Natural killer cell (primary cell): Measurements from ENCODE around the gene CCDC146. TPM values are rescaled to one million over a fixed set of nuclear protein-coding genes. Genes with fewer than 3 reads are reported as not detected.

Source experiments
- ATAC-seq, 3 donors: fragments of 150-1000 bp in 2 of 3; fragments of 200-7000 bp in 1 of 3; cut with Tn5 transposase; 1 replicate in 1 of 3; 2 replicates in 2 of 3; pipeline ENCODE4 v1.10.0; 2021; ENCODE audit warnings: mild to moderate bottlenecking in 2 of 3, moderate library complexity in 2 of 3
- DNase-seq, 2 donors: peaks; one replicate each; pipeline versions ENCODE4 v3.0.0 to v3.0.0-alpha.2; 2013 to 2021; ENCODE audit warnings: mixed read lengths in 1 of 2
- H3K27ac ChIP-seq: one replicate; pipeline ENCODE4 v1.5.1; 2013; ENCODE audit warnings: mild to moderate bottlenecking, low read length
- H3K27me3 ChIP-seq: one replicate; pipeline ENCODE4 v1.6.1; 2013; ENCODE audit warnings: low read length; ENCODE audit not compliant: control insufficient read depth, insufficient read depth
- H3K36me3 ChIP-seq: one replicate; pipeline ENCODE4 v1.6.1; 2013; ENCODE audit warnings: low read length; ENCODE audit not compliant: control insufficient read depth, insufficient read depth
- H3K4me1 ChIP-seq: one replicate; pipeline ENCODE4 v1.6.1; 2013; ENCODE audit warnings: low read length; ENCODE audit not compliant: control insufficient read depth, insufficient read depth
- H3K4me3 ChIP-seq: one replicate; pipeline ENCODE4 v1.5.1; 2013; ENCODE audit warnings: low read length
- H3K9me3 ChIP-seq: one replicate; pipeline ENCODE4 v1.6.1; 2013; ENCODE audit warnings: low read length; ENCODE audit not compliant: control insufficient read depth, insufficient read depth
- H3K27ac Mint-ChIP-seq, 2 donors: one replicate each; pipeline ENCODE4 v1.8.0; 2022; ENCODE audit warnings: mild to moderate bottlenecking in 2 of 2, mixed read lengths in 2 of 2, moderate library complexity in 1 of 2
- H3K27me3 Mint-ChIP-seq, 2 donors: one replicate each; pipeline ENCODE4 v1.8.0; 2022; ENCODE audit warnings: low read depth in 2 of 2, mixed read lengths in 2 of 2
- H3K36me3 Mint-ChIP-seq: one replicate; pipeline ENCODE4 v1.8.0; 2022; ENCODE audit warnings: mixed read lengths
- H3K4me1 Mint-ChIP-seq, 2 donors: one replicate each; pipeline ENCODE4 v1.8.0; 2022; ENCODE audit warnings: mixed read lengths in 2 of 2
- H3K4me3 Mint-ChIP-seq: one replicate; pipeline ENCODE4 v1.8.0; 2022; ENCODE audit warnings: mild to moderate bottlenecking, moderate library complexity, mixed read lengths
- H3K9me3 Mint-ChIP-seq, 2 donors: one replicate each; pipeline ENCODE4 v1.8.0; 2022; ENCODE audit warnings: mixed read lengths in 2 of 2
- WGBS: methylation state at CpG from one replicate; pipeline ENCODE4 v1.1.7; 2013; ENCODE audit warnings: missing lambda C conversion rate; ENCODE audit not compliant: insufficient coverage; 5-methylcytosine and 5-hydroxymethylcytosine counted together
- intact Hi-C: fragments of 100-400 bp; cut with micrococcal nuclease; formaldehyde crosslinking; loops from one replicate; pipeline ENCODE4 v1.14.2; 2022
- total RNA-seq, 4 donors: library from RNA; stranded (reverse); fragments of 120-200 nt in 1 of 4; gene quantifications; one replicate each; pipeline versions ENCODE4 v1.2.3 to v1.2.4, GENCODE V29; 2013 to 2022
- TF ChIP-seq, protein P1 (sequence below): fragments of 200-600 bp; IDR thresholded peaks from one replicate; pipeline ENCODE4 v1.8.0; 2022; ENCODE audit warnings: antibody characterized with exemption

CCDC146 gene
- total RNA-seq, 3 donors from 2014 or later (not counting 1 experiment from before 2014, with no cell fraction given): 20.1 to 25.6 (median 24.0) TPM

GRCh38 chr7:77248154-77248553 lies 125.7 kb downstream of the CCDC146 start:
- no peaks in the 10 kb centered on the region for H3K9me3 ChIP-seq
- TF ChIP-seq, protein P1, sequence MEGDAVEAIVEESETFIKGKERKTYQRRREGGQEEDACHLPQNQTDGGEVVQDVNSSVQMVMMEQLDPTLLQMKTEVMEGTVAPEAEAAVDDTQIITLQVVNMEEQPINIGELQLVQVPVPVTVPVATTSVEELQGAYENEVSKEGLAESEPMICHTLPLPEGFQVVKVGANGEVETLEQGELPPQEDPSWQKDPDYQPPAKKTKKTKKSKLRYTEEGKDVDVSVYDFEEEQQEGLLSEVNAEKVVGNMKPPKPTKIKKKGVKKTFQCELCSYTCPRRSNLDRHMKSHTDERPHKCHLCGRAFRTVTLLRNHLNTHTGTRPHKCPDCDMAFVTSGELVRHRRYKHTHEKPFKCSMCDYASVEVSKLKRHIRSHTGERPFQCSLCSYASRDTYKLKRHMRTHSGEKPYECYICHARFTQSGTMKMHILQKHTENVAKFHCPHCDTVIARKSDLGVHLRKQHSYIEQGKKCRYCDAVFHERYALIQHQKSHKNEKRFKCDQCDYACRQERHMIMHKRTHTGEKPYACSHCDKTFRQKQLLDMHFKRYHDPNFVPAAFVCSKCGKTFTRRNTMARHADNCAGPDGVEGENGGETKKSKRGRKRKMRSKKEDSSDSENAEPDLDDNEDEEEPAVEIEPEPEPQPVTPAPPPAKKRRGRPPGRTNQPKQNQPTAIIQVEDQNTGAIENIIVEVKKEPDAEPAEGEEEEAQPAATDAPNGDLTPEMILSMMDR: no peak
- ATAC-seq (no peak), DNase-seq (no peak)
- H3K9me3 Mint-ChIP-seq: no peaks in the 10 kb centered on the region
- H3K27me3 Mint-ChIP-seq: no peaks in the 10 kb centered on the region
- H3K27ac ChIP-seq: no peak overlapping the region
- intact Hi-C loops: loop anchor here (10.0 kb wide), 1 partner anchor 87 kb away; no protein-coding TSS in a partner anchor
- H3K4me3 ChIP-seq: no peak overlapping the region
- no peaks in the 10 kb centered on the region for H3K27me3 ChIP-seq
- peaks cover 3 to 7% of the 10 kb centered on the region in 2 donors for H3K4me1 Mint-ChIP-seq
- H3K27ac Mint-ChIP-seq: no peak overlapping the region
- H3K36me3 ChIP-seq: no peaks in the 10 kb centered on the region
- H3K4me3 Mint-ChIP-seq: no peak overlapping the region
- H3K36me3 Mint-ChIP-seq: no peaks in the 10 kb centered on the region
- 96% methylated on average over 2 of the region's 3 CpGs for WGBS
- no peaks in the 10 kb centered on the region for H3K4me1 ChIP-seq

GRCh38 chr7:77252506-77252905 lies 130.1 kb downstream of the CCDC146 start:
- H3K4me3 ChIP-seq: no peak overlapping the region
- no peak overlapping the region for H3K27ac Mint-ChIP-seq
- no peak overlapping the region for H3K27ac ChIP-seq
- H3K27me3 ChIP-seq: no peaks in the 10 kb centered on the region
- no peaks in the 10 kb centered on the region for H3K27me3 Mint-ChIP-seq
- DNase-seq: no peak
- intact Hi-C loops: no loop called here
- H3K9me3 Mint-ChIP-seq: no peaks in the 10 kb centered on the region
- 92% methylated on average over 5 of the region's 5 CpGs for WGBS
- H3K36me3 Mint-ChIP-seq: peaks cover 13% of the 10 kb centered on the region
- H3K36me3 ChIP-seq: no peaks in the 10 kb centered on the region
- ATAC-seq: no peak
- H3K4me1 ChIP-seq: no peaks in the 10 kb centered on the region
- TF ChIP-seq, protein P1: no peak
- no peak overlapping the region for H3K4me3 Mint-ChIP-seq
- no peaks in the 10 kb centered on the region for H3K9me3 ChIP-seq
- H3K4me1 Mint-ChIP-seq: peaks cover 11 to 12% of the 10 kb centered on the region in 2 donors

DNA sequence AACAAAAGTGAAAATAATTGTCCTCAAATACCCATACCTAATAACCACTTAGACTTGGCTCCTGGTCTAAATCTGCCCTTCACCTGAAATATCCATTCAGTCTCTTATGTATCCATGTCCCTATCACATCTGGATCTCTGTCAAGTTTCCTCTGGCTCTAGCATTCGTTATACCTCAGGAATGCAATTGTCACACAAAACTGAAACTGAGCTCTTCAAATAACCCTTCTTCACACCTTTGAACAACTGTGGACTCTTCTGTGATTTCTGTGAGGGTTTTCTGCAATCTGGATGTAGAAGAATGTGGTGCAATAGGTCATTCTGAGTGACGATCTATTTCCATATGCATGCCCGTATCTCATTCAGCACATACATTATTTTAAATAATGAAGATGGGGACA lies 130.7 kb downstream of the CCDC146 start:
- peak in 1 of 3 donors; percentile 42 for ATAC-seq
- Mint-ChIP-seq H3K27ac (no peak overlapping the region), H3K4me3 (peak overlapping the region; percentile 38), H3K4me1 (peaks cover 11 to 12% of the 10 kb centered on the region in 2 donors), H3K27me3 (no peaks in the 10 kb centered on the region), H3K36me3 (peaks cover 13% of the 10 kb centered on the region), H3K9me3 (no peaks in the 10 kb centered on the region)
- TF ChIP-seq, protein P1: no peak
- intact Hi-C loops: no loop called here
- H3K4me3 ChIP-seq: no peak overlapping the region
- H3K27me3 ChIP-seq: no peaks in the 10 kb centered on the region
- H3K27ac ChIP-seq: no peak overlapping the region
- DNase-seq: no peak
- WGBS: 82% methylated on average over 1 of the region's 3 CpGs
- H3K4me1 ChIP-seq: no peaks in the 10 kb centered on the region
- no peaks in the 10 kb centered on the region for H3K9me3 ChIP-seq
- H3K36me3 ChIP-seq: no peaks in the 10 kb centered on the region

- no peak overlapping the region for H3K27ac ChIP-seq
- H3K36me3 ChIP-seq: no peaks in the 10 kb centered on the region
- Mint-ChIP-seq H3K4me1 (peaks cover 11 to 12% of the 10 kb centered on the region in 2 donors), H3K4me3 (no peak overlapping the region), H3K9me3 (no peaks in the 10 kb centered on the region), H3K36me3 (peaks cover 13% of the 10 kb centered on the region), H3K27ac (no peak overlapping the region), H3K27me3 (no peaks in the 10 kb centered on the region)
- TF ChIP-seq, protein P1: no peak
- H3K4me3 ChIP-seq: no peak overlapping the region
- no peaks in the 10 kb centered on the region for H3K9me3 ChIP-seq
- H3K4me1 ChIP-seq: no peaks in the 10 kb centered on the region
- no peak for DNase-seq
- intact Hi-C loops: no loop called here
- ATAC-seq: no peak
- no peaks in the 10 kb centered on the region for H3K27me3 ChIP-seq
Observed at GRCh38 chr7:77254429-77254828, 132.0 kb downstream of the CCDC146 start.
